ENCODE data around the gene PPP4R4.

- TF ChIP-seq, protein P1, sequence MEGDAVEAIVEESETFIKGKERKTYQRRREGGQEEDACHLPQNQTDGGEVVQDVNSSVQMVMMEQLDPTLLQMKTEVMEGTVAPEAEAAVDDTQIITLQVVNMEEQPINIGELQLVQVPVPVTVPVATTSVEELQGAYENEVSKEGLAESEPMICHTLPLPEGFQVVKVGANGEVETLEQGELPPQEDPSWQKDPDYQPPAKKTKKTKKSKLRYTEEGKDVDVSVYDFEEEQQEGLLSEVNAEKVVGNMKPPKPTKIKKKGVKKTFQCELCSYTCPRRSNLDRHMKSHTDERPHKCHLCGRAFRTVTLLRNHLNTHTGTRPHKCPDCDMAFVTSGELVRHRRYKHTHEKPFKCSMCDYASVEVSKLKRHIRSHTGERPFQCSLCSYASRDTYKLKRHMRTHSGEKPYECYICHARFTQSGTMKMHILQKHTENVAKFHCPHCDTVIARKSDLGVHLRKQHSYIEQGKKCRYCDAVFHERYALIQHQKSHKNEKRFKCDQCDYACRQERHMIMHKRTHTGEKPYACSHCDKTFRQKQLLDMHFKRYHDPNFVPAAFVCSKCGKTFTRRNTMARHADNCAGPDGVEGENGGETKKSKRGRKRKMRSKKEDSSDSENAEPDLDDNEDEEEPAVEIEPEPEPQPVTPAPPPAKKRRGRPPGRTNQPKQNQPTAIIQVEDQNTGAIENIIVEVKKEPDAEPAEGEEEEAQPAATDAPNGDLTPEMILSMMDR (IDR thresholded peaks at IDR 0.05), result no peak
- TF ChIP-seq MEF2A (IDR thresholded peaks at IDR 0.05; ENCODE audit: borderline replicate concordance, low read depth) (no peak), NRF1 (IDR thresholded peaks at IDR 0.05; ENCODE audit: low read depth, low read length) (no peak)
These were observed 118.4 kb downstream of the PPP4R4 start for GRCh38 chr14:94292526-94292871.
